ENCODE measurements around the gene PPP2R5C. TPM values are rescaled to one million over a fixed set of nuclear protein-coding genes. Genes with fewer than 3 reads are reported as not detected.
A peak's percentile ranks its signal among the peaks of the same experiment; 100 is the strongest.

Gene PPP2R5C
- total RNA-seq, 4 donors from 2014 or later, result 66.2 to 211 (median 116) TPM

GRCh38 chr14:101876555-101876938, 115.0 kb downstream of the PPP2R5C start:
- intact Hi-C loops (cut with DNase I; ENCODE audit: low total_unique reads), result no loop called here
- peaks cover 0 to under 1% (median 0%) of the 10 kb centered on the region in 4 donors for H3K36me3 ChIP-seq
- H3K9me3 ChIP-seq, result no peaks in the 10 kb centered on the region
- DNase-seq, result peak; percentile 83
- in situ Hi-C loops (cut with MboI; ENCODE audit: low pct_ligation_motif_present in 1 of 4, low pct_unique_long_range_greater_than_20kb in 1 of 4, low sequenced_read_pairs in 3 of 4), result no loop called here
- TF ChIP-seq EP300 (IDR thresholded peaks at IDR 0.05; ENCODE audit: low read depth) (peak; percentile 98), POLR2AphosphoS5 (IDR thresholded peaks at IDR 0.05) (peak; percentile 91 to 97 (median 95)), CTCF (IDR thresholded peaks at IDR 0.05) (no peak)
- 11 to 20% methylated on average over 3 to 8 of the region's 8 CpGs for WGBS, 2 donors (ENCODE audit: low coverage in 1 of 2)
- H3K27me3 ChIP-seq, result no peaks in the 10 kb centered on the region
- H3K4me3 ChIP-seq, result no peak overlapping the region
- peaks cover 28 to 64% (median 47%) of the 10 kb centered on the region in 4 donors for H3K4me1 ChIP-seq
- H3K27ac ChIP-seq, result peak overlapping the region; percentile 67 to 77 (median 72)

GRCh38 chr14:101877766-101878165, 116.3 kb downstream of the PPP2R5C start:
- 75 to 87% methylated on average over 4 to 7 of the region's 7 CpGs for WGBS, 2 donors (ENCODE audit: low coverage in 1 of 2)
- H3K4me1 ChIP-seq, result peaks cover 28 to 60% (median 47%) of the 10 kb centered on the region in 4 donors
- H3K27ac ChIP-seq, result peak overlapping the region; percentile 58 to 77 (median 72)
- intact Hi-C loops (cut with DNase I; ENCODE audit: low total_unique reads), result no loop called here
- in situ Hi-C loops (cut with MboI; ENCODE audit: low pct_ligation_motif_present in 1 of 4, low pct_unique_long_range_greater_than_20kb in 1 of 4, low sequenced_read_pairs in 3 of 4), result no loop called here
- no peak overlapping the region for H3K4me3 ChIP-seq
- DNase-seq, result no peak
- H3K9me3 ChIP-seq, result no peaks in the 10 kb centered on the region
- H3K36me3 ChIP-seq, result peaks cover 0 to 4% (median 0%) of the 10 kb centered on the region in 4 donors
- no peaks in the 10 kb centered on the region for H3K27me3 ChIP-seq
- TF ChIP-seq POLR2AphosphoS5 (IDR thresholded peaks at IDR 0.05) (no peak), POLR2A (IDR thresholded peaks at IDR 0.05) (no peak), EP300 (IDR thresholded peaks at IDR 0.05; ENCODE audit: low read depth) (no peak), CTCF (IDR thresholded peaks at IDR 0.05) (no peak)

- H3K4me3 ChIP-seq, result no peak overlapping the region
- H3K9me3 ChIP-seq, result no peaks in the 10 kb centered on the region
- H3K36me3 ChIP-seq, result peaks cover 0 to 4% (median 1%) of the 10 kb centered on the region in 4 donors
- WGBS, 2 donors (ENCODE audit: low coverage in 1 of 2), result 84% methylated on average over 9 of the region's 9 CpGs; no CpG with 5 or more reads in 1 of the 2 donors
- intact Hi-C loops (cut with DNase I; ENCODE audit: low total_unique reads) (no loop called here), in situ Hi-C loops (cut with MboI; ENCODE audit: low pct_ligation_motif_present in 1 of 4, low pct_unique_long_range_greater_than_20kb in 1 of 4, low sequenced_read_pairs in 3 of 4) (no loop called here)
- TF ChIP-seq CTCF (IDR thresholded peaks at IDR 0.05) (no peak), POLR2AphosphoS5 (IDR thresholded peaks at IDR 0.05) (no peak), POLR2A (IDR thresholded peaks at IDR 0.05) (no peak), EP300 (IDR thresholded peaks at IDR 0.05; ENCODE audit: low read depth) (no peak)
- H3K27me3 ChIP-seq, result no peaks in the 10 kb centered on the region
- H3K27ac ChIP-seq, result peak overlapping the region; percentile 58 to 77 (median 66)
- peaks cover 28 to 59% (median 46%) of the 10 kb centered on the region in 4 donors for H3K4me1 ChIP-seq
- no peak for DNase-seq
Measured at GRCh38 chr14:101878211-101878821, 116.8 kb downstream of the PPP2R5C start.

- H3K36me3 ChIP-seq, result peaks cover 0 to 9% (median 4%) of the 10 kb centered on the region in 4 donors
- in situ Hi-C loops (cut with MboI; ENCODE audit: low pct_ligation_motif_present in 1 of 4, low pct_unique_long_range_greater_than_20kb in 1 of 4, low sequenced_read_pairs in 3 of 4), result no loop called here
- H3K27me3 ChIP-seq, result no peaks in the 10 kb centered on the region
- H3K4me3 ChIP-seq, result no peak overlapping the region
- intact Hi-C loops (cut with DNase I; ENCODE audit: low total_unique reads), result no loop called here
- TF ChIP-seq POLR2AphosphoS5 (IDR thresholded peaks at IDR 0.05), result no peak
- no peak for TF ChIP-seq CTCF (IDR thresholded peaks at IDR 0.05)
- TF ChIP-seq EP300 (IDR thresholded peaks at IDR 0.05; ENCODE audit: low read depth), result no peak
- no peaks in the 10 kb centered on the region for H3K9me3 ChIP-seq
- peak overlapping the region; percentile 58 to 77 (median 66) for H3K27ac ChIP-seq
- peak; percentile 39 for DNase-seq
- WGBS, 2 donors (ENCODE audit: low coverage in 1 of 2), result 60% methylated on average over 12 of the region's 18 CpGs; no CpG with 5 or more reads in 1 of the 2 donors
- peaks cover 28 to 53% (median 43%) of the 10 kb centered on the region in 4 donors for H3K4me1 ChIP-seq
Measured at GRCh38 chr14:101878822-101879528, 117.5 kb downstream of the PPP2R5C start.

All from transverse colon (tissue), 4 donors.